Ecto neural progenitor cell (in vitro differentiated cells): ENCODE measurements around the gene HOXC4.
A peak's percentile ranks its signal among the peaks of the same experiment; 100 is the strongest.

Source experiments
- DNase-seq: peaks from one replicate; pipeline ENCODE4 v3.0.0-alpha.2; 2018; ENCODE audit warnings: low spot score

The HOXC4 gene

DNA sequence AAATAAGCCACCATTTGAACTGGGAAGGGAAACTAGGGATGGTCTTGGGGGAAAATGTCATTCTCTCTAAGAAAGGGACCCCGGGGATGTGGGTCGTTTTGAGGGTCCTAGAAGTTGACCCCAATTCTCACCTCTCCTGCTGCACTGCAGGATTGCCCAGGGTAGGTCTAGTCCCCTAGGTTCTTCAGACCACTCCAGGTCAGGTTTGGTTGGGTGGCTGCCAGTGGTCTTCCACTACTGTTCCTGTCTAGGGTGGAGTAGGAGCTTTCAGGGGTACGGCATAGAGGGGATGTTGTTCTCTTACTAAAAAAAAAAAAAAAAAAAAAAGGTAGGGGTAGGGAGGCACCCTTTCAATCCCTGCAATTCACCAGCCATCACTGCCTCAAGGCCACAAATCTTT, 37.6 kb upstream of the HOXC4 start:
- no peak for DNase-seq

DNA sequence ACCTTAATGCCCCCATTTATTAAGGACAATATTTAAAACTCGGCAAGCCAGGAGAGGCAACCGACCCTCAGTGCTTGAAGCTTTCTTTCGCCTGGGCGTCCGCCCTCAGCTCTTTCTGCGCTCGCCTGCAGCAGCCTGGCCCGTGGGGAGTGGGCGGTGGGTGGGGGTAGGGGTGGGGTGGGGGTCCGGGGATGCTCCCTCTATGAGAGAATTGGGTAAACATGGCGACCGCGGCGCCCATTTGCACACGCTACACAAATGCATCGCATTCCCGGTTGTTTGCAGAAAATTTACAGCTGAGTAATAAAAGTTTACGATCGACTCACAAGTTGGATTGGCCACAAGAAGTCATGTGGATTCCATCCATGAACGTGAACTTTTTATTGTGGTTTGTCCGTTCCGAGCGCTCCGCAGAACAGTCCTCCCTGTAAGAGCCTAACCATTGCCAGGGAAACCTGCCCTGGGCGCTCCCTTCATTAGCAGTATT, 37.1 kb upstream of the HOXC4 start:
- DNase-seq = no peak

DNA sequence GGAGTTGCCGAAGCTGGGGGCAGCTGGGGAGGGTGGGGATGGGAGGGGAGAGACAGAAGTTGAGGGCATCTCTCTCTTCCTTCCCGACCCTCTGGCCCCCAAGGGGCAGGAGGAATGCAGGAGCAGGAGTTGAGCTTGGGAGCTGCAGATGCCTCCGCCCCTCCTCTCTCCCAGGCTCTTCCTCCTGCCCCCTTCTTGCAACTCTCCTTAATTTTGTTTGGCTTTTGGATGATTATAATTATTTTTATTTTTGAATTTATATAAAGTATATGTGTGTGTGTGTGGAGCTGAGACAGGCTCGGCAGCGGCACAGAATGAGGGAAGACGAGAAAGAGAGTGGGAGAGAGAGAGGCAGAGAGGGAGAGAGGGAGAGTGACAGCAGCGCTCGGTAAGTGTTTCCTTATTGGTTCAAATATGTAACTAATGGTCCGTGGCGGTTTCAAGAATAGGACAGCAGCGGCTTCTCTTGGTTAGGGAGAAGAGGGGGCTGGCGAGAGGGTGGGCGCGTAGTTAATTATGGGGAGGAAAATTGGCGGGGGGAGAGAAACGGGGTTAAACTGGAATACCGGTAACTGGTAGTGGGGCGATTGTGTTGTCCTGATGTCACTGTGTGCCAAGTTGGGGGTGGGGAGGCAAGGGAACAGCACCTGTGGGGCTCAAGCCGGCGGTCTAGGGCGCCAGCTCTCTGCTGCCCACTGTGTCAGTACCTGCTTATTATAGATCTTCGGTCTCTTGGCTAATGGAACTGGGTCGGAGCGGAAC, 36.4 kb upstream of the HOXC4 start:
- no peak for DNase-seq

DNA sequence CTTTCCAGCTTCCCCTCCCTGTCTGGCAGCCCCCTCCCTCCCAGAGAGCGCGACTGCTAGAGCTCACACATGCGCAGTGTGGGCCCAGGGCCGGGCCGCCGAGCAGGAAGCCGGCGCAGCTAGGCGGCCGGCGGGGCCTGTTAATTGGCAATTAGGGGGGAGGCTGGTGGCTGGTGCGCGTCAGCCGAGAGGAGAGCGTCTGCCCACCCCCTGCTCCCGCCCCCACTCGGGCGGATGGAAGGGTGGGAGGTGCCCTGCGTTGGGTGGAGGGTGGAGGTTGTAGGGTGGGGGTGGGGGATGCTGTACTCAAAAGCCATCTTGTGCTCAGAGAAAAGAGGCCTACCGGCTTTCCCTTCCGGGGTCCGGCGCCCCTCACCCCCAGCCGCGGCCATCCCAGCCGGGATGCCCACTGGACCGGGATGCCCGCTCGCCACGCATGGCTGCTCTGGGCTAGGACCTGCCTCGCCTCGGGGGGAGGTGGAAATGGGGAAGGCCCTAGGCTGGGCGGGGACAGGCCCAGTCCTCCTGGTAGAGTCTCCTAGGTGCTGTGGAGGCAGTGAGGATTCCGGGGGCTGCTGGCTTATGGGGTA, 35.7 kb upstream of the HOXC4 start:
- DNase-seq = peak; percentile 87

DNA sequence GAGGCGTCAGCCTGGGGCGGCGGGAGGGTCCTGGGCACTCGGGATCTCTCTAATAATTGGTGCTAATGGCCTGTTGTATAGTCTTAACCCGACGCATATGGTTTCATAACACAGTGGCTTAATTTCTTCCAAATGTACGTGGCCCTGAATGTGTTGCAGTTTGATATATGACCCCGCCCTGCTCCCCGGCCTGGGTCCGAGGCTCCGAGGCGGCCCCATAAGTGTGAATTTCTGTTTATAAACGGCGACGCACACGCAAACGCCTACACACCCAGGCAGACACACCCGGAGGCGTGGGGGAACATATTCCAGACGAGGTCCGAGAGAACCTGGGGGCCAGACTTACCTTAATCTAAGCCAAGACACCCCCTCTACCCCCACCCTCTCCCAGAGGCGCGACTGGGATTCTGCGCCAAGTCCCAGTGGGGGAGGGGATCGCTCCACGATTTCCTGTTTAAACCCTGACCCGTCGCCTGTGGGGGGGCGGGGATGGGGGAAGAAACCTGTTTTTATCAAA, 35.1 kb upstream of the HOXC4 start:
- DNase-seq = no peak

DNA sequence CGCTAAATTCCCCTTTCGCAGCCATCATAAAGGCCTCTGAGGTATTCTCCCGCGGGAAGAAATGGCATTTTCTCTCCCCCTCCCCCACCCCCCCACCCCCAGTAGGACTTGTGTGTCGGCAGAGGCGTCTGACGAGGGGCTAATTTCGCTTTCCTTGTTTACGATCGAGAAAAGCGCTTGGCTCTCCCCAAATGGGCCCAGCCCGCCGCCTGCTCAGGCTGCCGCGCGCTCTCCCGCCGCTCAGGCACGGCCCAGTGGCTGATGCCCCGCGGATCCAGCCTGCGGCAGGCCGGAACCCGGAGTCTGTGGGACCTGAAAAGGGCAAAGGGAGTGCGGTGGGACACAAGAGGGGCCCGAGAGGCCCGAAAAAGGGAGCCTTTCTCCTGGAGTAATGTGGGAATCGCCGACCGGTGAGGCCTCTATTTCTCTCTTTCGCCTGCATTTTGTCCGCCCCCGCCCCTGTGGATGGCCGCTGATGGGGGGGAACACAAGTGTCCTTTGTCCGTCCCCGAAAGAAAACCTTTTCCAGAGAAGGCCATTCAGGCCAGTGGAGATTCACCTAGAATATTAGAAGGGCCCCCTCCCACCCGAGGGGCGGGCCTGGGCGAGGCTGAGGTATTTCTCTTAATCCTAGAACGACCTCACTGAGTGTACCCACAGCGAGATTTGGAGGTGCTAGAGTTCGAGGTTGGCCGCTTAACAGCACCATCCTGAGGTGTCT, 34.4 kb upstream of the HOXC4 start:
- no peak for DNase-seq

DNA sequence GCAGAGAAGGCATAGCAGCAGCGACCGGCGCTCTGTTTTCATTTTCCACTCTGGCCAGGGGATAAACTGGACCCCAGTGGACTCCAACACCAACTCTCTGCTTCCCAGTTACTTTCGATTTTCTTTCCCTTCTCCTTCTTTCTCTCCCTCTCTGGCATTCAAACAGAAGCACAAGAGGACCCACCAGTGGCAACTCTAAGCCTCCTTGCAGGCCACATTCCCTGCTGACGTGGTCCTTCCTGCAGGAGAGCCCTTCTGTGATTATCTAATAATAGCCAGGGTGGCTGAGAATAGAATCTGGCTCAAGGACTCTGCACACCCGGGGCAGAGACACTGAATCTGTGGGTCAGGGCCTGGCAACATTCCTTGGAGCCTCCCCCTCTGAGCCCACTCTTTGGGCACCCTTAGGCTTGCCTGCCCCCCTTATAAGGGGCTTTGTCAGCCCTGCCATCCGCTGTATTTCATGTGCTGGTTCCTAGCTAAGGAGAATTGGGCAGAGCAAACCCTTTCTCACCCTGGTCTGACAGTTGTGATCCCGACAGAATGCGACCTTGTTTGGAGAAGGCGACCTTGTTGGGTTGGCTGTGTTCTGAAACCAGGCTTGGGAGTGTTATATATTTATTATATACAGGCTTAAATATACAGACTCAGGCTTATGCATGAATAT, 33.6 kb upstream of the HOXC4 start:
- DNase-seq = no peak

DNA sequence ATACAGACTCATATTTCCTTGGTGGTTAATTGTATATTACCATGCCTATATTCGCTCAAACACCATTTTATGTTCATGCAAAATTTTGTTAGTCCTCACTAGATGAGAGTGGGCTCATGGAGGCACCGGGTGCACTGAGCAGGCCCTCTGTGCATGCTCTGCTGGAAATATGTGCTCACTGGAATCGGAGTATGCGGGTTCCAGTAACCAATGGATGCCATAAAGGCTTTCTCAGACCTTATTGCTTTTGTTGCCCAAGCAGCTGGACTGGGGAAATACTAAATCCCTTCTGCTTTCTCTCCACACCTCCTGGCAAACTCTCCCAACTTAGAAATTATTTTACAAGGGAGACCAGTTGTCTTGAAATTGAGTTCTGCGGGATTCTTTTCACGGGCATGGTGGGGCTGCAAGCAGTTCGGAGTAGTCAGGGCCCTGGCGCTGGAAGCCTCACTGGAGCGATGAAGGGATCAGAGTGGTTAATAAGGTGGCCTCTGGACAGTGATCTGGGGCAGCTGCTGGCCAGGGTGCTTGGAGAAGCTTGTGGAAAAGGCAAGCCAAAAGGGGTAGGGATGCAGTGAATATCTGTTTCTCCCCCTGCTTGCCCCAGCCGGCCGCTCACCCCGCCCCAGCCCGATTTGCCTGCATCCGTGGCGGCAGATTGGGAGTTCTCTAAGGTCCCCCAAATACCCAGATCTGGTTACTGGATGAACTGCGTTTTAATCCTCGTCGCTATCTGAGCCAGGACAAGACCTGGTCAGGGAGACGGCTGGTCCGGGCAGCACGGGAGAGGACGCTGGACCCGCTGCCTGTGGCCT, 32.8 kb upstream of the HOXC4 start:
- DNase-seq = no peak

DNA sequence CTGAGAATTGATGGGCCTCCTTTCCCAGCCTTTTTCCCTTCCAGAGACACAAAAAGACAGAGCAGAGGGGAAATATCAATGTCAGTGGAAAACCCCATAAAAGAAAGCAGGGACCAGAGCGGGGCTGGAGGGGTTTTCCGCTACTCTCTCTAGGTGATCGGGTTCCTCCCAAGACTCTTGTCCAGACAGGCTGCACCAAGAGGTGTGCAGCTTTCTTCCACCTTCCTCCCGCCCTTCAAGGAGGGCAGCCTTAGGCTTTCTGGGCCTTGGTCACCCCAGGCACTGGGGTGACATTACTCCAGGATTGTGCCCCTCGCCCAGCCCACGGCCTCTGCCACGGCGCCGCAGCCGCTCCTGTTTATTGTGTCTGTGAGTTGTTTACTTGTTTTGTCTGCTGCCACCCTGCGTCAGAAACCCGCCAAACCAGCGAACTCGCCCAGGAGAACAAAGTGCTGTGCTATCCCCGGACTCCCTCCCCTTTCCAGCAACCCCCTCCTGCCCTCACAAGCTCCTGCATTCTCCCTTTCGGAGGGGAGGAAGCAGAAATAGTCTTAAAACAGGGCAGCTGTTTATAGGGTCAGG, 32.1 kb upstream of the HOXC4 start:
- DNase-seq = peak; percentile 81

DNA sequence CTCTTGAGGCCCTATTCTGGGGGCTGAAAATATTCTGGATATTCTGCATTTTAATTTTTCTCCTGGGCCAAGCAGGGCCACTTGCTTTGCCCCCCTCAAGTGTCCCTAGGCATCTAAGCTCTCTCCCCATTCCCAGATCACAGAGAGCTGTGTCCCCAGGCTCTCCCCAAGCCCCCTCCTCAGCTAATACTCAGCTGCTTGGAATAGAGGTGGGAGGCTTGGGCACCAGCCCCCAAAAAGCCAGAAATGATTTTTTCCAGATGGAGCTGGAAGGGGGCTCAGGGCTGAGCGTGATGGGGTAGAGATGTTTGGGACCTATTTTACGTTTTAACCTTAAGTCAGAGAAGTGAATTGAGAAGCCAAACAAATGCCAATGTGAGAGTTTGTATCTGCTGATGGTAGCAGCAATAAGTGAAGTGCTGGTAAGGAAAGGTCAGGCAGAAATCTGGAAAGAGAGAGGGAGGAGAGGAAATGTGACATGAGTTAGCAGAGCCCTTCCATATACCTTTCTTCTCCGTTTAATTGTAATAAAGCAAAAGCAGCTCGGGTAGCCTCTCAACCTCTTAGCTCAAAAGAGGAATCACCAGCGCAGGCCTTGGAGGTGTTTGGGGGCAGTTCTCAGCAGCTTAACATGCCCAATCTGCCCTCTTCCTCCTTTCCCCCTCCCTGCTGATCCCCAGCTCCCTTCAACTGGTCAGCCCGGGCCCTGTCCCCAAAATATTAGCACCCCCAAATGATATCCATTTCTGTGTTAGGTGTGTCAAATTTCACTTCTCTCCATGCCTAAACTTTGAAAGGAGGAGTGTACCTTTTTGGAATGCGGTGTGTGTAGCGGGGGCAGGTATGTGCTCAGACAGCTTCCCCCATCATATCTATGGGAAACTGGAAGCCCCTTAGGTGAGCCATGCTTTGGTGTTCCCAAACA, 30.4 kb upstream of the HOXC4 start:
- no peak for DNase-seq

DNA sequence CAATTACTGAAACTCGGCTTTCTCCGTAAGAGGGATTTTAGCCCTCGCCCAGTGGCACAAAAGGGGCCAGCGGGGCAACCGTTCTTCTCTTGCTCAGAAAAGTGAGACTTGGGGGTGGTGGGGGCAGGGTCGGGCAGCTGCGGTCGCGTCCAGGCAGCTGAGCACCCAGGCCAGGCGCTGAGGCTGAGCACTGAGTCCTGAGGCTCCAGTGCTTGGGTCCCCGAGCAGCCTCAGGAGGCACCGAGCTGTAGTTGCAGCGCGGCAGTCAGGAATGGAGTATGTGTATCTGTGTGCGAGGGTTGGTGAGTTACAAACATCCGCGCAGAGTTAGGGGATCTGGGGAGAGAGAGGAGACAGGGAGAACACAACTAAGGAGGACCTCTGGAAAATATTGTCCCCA, 29.5 kb upstream of the HOXC4 start:
- DNase-seq = no peak

DNA sequence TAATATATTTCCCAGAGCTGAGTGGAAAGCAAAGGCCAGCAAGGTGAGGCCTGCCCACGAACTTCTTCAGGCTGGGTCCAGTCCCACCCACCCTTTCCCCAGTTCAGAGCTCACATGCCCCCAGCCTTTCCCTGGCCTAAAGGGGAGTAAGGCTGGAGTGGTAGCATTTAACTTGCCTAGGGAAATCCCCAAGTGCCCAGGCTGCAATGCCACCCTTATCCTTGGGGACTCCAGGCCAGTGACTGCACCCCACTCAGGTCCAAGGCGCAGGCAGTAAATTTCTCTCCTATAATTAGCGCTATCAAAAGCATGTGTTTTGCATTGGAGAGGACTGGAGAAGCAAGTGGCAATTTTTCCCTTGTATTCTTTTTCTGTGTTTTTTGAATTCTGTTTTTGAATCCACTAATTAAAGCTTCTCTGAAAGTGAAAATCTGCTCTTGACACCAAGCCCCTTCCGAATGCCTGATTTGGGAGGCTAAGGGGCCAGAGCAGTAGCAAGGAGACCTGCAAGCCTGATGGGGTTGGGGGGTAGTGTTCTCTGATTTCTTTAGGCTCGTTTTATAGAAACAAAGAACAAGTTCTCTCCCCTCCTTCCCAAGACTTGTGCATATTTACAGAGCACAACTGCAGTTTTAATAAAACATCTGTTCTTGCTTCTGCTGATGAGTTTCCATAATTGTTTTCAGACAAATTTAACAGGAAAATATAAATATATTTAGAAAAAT, 28.9 kb upstream of the HOXC4 start:
- no peak for DNase-seq

DNA sequence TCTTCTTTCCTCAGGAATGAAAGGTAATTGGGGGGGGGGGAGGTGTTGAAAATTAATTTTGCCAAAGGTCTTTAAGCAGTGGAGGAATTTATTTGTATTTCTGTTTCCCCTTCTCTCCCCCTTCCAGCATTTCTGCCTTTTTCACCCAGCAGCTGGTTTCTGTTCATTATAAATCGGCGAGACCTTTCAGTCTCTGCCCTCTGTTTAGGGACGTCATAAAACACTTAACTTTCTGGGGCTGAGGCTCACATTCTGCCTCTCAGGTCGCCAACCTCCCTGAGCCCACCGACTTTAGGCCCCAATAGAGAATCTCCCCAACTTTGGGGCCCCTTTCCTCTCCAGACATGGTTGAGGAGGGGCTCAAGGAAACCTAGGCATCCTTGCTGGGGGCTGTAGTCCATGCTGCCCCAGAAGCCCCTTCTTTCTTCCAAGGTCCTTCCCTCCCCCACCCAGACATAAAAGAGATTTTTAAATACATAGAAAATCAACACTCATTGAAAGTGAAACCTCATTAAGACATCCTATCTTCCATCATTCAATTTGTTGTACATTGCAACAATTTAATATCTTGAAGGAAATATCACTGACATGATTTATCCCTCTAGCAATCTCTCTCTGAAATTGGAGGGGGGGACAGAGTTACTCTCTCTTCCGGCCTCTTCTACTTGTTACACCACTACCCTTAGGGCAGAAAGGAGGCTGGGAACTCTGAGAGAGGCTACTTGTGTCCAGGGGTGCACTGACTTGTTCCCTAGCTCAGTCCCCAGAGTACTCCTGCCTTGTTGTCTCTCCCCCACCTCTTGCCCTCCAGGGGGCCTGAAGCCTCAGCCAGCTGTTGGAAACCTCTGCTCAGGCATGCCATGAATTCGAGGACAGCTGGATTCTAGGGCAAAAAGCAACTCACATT, 27.9 kb upstream of the HOXC4 start:
- DNase-seq = no peak

DNA sequence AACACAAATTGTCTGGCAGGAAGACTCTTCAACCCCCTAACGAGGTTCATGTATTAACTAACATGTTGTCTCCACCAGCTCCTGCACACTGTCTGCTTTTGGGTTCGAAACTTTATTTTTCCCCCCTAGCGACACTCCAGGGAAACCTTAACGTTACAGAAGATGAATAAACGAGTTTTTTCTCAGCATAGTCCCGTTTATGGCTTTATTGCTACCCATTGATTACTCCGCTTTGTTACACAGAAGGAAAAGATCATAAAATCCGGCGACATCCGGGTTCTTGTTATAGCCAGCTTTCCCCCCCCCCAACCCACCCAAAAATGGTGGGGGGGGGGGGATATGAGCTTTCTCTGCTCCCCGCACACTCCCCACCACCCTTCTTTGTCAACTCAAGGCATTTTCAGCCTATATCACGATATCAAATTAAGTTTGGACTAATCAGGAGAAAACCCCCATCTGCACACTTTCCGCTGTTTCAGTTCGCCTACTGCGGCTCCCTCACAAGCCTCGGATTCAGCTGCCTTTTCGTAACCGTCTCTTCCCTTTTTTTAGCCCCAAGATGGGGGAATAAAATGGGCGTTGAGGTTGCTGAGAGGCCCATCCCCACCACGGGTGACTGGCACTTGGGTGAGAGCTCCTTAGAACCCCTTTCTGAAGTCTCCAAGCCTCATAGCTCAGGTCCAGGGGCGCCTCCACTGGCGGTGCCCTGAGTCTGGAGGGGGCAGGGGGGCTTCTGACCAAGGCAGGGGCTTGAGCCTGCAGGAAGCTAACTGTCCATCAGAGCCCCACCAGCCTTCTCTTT, 26.8 kb upstream of the HOXC4 start:
- no peak for DNase-seq

DNA sequence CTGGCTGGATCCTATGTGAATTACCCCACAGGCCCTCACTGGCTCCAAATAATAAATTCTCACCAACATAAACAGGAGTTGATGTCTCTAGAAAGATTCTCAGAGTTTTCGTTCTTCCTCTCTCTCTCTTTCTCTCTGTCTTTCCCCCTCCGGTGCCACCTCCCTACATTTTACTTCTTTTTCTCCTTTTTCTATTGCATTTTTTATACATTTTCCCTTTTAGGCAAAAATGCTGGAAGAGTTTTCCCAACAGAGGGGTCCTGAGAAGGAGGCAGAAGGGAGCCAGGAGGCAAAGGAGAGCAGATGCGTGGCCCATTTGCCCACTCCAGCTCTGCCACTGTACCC, 26.2 kb upstream of the HOXC4 start:
- DNase-seq = no peak

DNA sequence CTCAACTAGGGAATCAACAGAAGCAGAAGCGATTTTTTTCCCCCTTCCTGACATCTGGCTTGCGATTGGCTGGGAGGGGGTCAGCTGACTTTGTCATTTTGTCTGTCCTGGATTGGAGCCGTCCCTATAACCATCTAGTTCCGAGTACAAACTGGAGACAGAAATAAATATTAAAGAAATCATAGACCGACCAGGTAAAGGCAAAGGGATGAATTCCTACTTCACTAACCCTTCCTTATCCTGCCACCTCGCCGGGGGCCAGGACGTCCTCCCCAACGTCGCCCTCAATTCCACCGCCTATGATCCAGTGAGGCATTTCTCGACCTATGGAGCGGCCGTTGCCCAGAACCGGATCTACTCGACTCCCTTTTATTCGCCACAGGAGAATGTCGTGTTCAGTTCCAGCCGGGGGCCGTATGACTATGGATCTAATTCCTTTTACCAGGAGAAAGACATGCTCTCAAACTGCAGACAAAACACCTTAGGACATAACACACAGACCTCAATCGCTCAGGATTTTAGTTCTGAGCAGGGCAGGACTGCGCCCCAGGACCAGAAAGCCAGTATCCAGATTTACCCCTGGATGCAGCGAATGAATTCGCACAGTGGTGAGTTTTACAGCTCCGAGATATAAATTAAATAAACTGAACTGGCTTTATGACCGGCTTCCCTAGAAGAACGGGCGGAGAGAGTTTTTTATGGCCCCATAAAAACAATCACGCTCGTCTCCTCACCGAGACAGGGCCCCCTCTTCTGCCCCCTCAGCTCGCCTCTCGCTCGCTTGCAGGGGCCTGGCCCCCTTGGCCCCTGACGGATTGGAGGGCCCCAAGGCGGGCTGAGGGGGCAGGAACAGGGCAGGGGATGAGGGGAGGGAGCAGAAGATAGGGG, 25.1 kb upstream of the HOXC4 start, which contains the start of gene HOXC6:
HOXC6 (plus strand) TSS at position 127 of the 888 bp plus-strand sequence; CDS start at position 209, 82 bp downstream.
- DNase-seq = peak; percentile 67
